HG03378 (cell line): ENCODE results near the gene PLEKHA7.
"Not testable (repeated sequence)": the region's sequence is repeated elsewhere in the genome, so short reads cannot be mapped to it uniquely, and the experiment has no call there.

Experiments
- ATAC-seq: cut with Tn5 transposase; IDR thresholded peaks from one replicate; pipeline ENCODE4 v1.9.1; 2021; ENCODE audit warnings: mild to moderate bottlenecking, moderate library complexity; ENCODE audit not compliant: unreplicated experiment

PLEKHA7 gene

DNA sequence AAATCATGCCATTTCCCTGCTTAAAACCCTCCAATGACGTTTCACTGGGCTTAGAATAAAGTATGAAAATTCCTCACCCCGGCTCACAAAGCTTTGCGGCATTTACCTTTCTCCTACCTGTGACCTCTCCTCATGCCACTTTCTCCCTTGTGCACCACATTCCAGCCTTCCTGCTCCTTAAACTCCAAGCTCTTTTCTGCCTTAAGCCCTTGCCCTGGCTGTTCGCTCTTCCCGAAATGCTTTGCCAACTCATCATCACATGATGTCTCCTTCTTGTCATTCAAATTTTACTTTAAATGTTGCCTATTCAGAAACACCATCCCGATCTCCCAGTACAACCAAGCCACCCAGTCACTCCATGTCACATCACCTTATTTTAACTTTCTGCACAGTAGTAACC lies 2.0 kb downstream of the PLEKHA7 start:
- ATAC-seq: no peak

GRCh38 chr11:17010851-17011420 lies 3.3 kb downstream of the PLEKHA7 start:
- ATAC-seq: no peak

DNA sequence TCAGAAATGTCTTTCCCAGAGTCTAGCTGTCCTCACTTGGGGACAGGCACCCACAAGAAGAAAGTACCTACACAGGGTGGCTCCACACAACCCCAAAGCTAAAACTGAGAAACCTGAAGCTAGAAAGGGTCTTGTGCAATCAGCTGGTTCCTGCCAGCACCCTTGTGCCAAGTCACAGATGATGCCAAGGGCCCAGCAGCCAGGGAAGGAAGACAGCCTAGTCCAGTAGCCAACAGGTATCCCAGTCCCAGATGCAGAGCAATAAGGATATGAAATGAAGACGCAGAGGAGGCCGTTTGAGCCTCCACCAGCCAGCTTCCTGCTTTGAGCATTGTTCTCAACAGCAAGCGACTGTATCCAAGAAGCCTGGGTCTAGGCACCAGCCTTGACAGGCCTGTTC lies 6.1 kb downstream of the PLEKHA7 start:
- ATAC-seq: no peak

GRCh38 chr11:17005646-17006045 lies 8.6 kb downstream of the PLEKHA7 start:
- no peak for ATAC-seq

GRCh38 chr11:17004486-17005148 lies 9.6 kb downstream of the PLEKHA7 start:
- no peak for ATAC-seq

DNA sequence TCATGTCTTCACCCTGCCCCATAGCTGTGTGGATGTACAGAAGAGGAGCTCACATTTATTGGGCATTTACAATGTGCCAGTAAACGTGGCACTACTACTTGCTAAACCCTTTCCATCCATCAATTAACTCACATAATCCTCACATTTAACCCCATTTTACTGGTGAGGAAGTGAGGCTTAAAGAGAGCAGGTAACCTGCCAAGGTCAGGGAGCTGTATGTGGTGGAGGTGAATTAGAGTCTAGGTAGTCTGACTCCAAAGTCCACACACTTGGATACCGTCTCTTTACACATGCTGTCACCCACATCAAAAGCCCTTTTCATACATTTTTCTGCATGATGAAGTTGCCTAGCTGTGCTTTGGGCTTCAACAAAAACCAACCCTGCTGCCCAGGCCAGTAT lies 10.8 kb downstream of the PLEKHA7 start:
- no peak for ATAC-seq

- no peak for ATAC-seq
Observed at GRCh38 chr11:17002543-17002942, 11.7 kb downstream of the PLEKHA7 start.

- no peak for ATAC-seq
Observed at GRCh38 chr11:17001806-17002205, 12.4 kb downstream of the PLEKHA7 start.

GRCh38 chr11:17000987-17001386 lies 13.2 kb downstream of the PLEKHA7 start:
- ATAC-seq: no peak

- not testable (repeated sequence) for ATAC-seq
Observed at GRCh38 chr11:17000253-17000652, 14.0 kb downstream of the PLEKHA7 start.

DNA sequence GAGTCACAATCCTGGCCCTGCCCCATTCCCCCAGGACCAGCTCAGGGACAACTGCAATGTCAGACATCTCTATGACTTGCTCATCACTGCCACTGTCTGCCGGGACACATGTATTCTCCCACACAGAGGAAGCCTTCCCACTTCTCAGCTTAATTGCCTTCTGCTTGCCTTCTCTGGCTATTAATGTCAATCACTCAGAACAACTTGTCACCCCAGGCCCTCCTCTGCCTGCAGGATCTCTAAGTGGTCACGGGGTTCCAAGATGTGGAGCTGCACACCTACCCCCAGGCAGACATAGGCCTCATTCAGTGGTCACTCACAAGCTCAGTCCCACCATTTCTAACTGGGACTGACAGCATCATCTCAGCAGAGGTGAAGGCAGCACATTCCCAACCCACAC lies 15.1 kb downstream of the PLEKHA7 start:
- no peak for ATAC-seq

DNA sequence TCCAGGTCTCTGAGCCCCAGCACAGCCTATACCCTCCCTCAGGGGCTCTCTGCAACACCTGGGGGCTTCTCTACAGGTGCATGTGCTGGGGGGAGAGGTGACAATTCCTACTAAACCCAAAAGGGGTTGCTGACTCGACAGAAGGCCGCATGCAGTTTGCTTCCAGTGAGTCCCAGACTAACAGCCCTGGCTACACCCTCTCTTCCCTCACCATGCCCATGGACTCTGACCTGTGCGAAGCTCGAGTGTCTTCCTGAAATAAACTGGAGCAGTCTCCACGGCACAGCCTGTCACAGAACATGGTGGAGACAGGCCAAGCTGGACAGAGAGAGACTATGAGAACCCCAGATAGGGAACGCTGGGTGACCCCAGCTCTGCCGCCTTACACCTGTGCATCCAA lies 16.6 kb downstream of the PLEKHA7 start:
- no peak for ATAC-seq

DNA sequence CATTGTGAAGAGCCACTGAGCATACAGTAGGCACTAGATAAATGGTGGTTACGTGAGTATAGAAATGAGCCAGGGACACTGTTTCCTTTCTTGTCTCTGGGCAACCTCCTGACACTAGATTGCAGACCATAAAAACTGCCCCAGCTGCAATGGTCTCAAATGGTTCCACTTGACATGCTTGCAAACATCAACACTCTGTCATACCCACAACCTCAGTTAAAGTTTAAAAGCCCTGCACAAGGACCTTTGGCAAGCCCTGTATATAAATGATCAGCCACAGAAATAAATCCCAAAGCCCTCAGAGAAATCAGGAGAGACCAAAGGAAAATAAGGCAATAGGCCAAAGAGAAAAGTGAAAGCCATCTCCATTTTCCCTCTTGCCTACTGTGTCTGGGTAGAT lies 20.7 kb downstream of the PLEKHA7 start:
- ATAC-seq: no peak

DNA sequence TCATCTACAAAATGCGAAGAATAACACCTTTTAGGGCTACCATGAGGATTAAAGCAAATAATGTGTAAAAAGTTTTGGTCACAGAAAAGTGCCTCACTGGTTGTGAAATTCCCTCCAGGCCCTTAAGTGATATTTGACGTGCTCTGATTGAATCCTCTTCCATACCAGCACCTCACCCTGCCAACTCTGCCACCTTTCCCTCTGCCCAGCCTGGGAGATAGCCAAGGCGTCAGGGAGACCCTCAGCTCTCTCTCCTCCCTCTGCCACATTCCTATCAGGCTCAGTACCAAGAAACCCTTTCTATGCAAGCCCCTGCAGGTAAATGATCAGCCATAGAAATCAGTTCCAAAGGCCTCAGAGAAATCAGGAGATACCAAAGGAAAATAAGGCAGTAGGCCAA lies 21.4 kb downstream of the PLEKHA7 start:
- ATAC-seq: no peak

GRCh38 chr11:16989554-16989953 lies 24.7 kb downstream of the PLEKHA7 start:
- no peak for ATAC-seq

- no peak for ATAC-seq
Observed at GRCh38 chr11:16987205-16987568, 27.0 kb downstream of the PLEKHA7 start.

DNA sequence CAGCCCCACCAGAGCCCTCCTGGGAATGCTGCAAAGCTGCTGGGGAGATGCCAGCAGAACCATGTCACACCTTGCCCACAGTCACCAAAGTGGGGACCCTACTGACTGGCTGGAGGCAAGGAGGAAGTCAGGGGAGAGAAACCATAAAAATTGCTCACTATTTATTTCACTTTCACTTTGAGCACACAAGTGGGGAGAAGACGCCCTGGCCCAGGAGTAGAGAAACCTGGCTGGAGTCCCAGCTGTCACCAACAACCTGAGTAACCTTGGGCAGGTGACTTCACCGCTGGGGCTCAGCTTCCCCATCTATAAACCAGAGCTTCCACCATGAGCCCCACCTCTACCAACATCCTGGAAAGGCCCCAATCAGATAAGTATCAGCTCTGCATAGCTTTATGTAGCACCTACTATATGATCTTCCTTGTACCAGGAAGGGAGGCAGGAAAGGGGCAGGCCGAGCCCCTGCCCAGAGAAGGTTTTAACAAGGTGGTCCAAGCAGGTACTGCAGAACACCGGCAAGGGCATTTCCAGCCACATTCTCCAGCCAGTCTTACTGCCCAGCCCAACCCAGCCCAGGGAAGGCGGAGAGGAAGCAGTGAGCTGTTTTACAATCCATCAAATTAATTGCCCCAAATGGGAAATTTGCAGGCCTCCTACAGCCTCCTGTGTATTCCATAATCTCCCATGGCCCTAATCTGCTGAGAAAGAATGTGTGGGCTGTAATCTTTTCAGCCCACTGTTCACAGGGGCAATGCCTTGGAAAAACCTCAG lies 27.6 kb downstream of the PLEKHA7 start:
- ATAC-seq: peak; percentile 99

GRCh38 chr11:16985297-16985696 lies 28.9 kb downstream of the PLEKHA7 start:
- ATAC-seq: no peak

- ATAC-seq: no peak
Observed at GRCh38 chr11:16984229-16984628, 30.0 kb downstream of the PLEKHA7 start.

DNA sequence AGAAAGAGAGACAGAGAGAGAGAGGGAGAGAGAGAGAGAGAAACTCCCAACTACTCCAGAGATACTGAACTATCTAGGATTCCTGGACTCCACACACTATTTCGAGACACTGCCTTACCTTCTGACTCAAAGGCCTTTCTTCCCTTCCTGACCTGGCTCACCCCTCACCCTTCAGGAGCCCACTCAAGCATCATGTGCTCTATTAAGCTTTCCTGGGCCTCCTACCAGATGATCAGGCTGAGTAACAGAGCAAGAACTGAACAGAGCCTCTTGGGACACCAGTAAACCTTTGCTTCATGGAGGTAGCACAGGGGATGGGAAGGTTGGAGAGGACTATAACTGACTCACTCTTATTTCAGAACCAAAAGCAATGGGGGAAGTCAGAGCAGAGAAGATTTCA lies 31.4 kb downstream of the PLEKHA7 start:
- no peak for ATAC-seq

GRCh38 chr11:16982256-16982671 lies 31.9 kb downstream of the PLEKHA7 start:
- no peak for ATAC-seq

GRCh38 chr11:16981651-16982194 lies 32.5 kb downstream of the PLEKHA7 start:
- ATAC-seq: no peak
